Parathyroid adenoma (tissue), 2 donors: Measurements from ENCODE around the gene NEGR1.

Experiments
- H2AFZ ChIP-seq: fragments of 300-600 bp; sonication (generic); one replicate; pipeline ENCODE4 v1.7.0; 2017; ENCODE audit warnings: antibody characterized with exemption, mild to moderate bottlenecking
- H3K27ac ChIP-seq: fragments of 300-600 bp; sonication (generic); one replicate; pipeline ENCODE4 v1.7.0; 2017
- H3K27me3 ChIP-seq: fragments of 300-600 bp; sonication (generic); one replicate; pipeline ENCODE4 v1.7.0; 2017; ENCODE audit warnings: low read length; ENCODE audit not compliant: control insufficient read depth, insufficient read depth
- H3K36me3 ChIP-seq: fragments of 300-600 bp; sonication (generic); one replicate; pipeline ENCODE4 v1.7.0; 2017; ENCODE audit warnings: low read length; ENCODE audit not compliant: control insufficient read depth, insufficient read depth
- H3K4me1 ChIP-seq: fragments of 300-600 bp; sonication (generic); one replicate; pipeline ENCODE4 v1.7.0; 2017; ENCODE audit warnings: control low read depth
- H3K4me2 ChIP-seq: fragments of 300-600 bp; sonication (generic); one replicate; pipeline ENCODE4 v1.7.0; 2017; ENCODE audit warnings: low read length
- H3K4me3 ChIP-seq: fragments of 300-600 bp; sonication (generic); one replicate; pipeline ENCODE4 v1.7.0; 2017; ENCODE audit warnings: low read depth, low read length
- H3K79me2 ChIP-seq: fragments of 300-600 bp; sonication (generic); one replicate; pipeline ENCODE4 v1.7.0; 2017; ENCODE audit warnings: control low read depth
- H3K9ac ChIP-seq: fragments of 300-600 bp; sonication (generic); one replicate; pipeline ENCODE4 v1.7.0; 2017; ENCODE audit warnings: mild to moderate bottlenecking
- H3K9me3 ChIP-seq: fragments of 300-600 bp; sonication (generic); one replicate; pipeline ENCODE4 v1.7.0; 2017; ENCODE audit warnings: low read length; ENCODE audit not compliant: control insufficient read depth
- CTCF ChIP-seq: fragments of 300-600 bp; sonication (generic); IDR thresholded peaks from one replicate; pipeline ENCODE4 v1.7.0; 2017; ENCODE audit warnings: antibody characterized with exemption, mild to moderate bottlenecking
- donor health status: primary hyperparathyroidism.

NEGR1 gene

GRCh38 chr1:72122099-72122880 is 160.0 kb downstream of the NEGR1 start:
- Histone ChIP-seq H3K4me3 (no peak overlapping the region), H3K79me2 (no peaks in the 10 kb centered on the region), H3K36me3 (no peaks in the 10 kb centered on the region), H3K4me1 (no peaks in the 10 kb centered on the region), H3K9ac (no peak overlapping the region), H3K4me2 (no peak overlapping the region), H3K27ac (no peak overlapping the region), H2AFZ (no peak overlapping the region), H3K9me3 (no peaks in the 10 kb centered on the region), H3K27me3 (no peaks in the 10 kb centered on the region)
- TF ChIP-seq CTCF = no peak

GRCh38 chr1:72119491-72119890 is 162.8 kb downstream of the NEGR1 start:
- Histone ChIP-seq H2AFZ (no peak overlapping the region), H3K27me3 (no peaks in the 10 kb centered on the region), H3K27ac (no peak overlapping the region), H3K9me3 (no peaks in the 10 kb centered on the region), H3K36me3 (no peaks in the 10 kb centered on the region), H3K9ac (no peak overlapping the region), H3K4me3 (no peak overlapping the region), H3K4me2 (no peak overlapping the region), H3K79me2 (no peaks in the 10 kb centered on the region), H3K4me1 (no peaks in the 10 kb centered on the region)
- no peak for TF ChIP-seq CTCF

DNA sequence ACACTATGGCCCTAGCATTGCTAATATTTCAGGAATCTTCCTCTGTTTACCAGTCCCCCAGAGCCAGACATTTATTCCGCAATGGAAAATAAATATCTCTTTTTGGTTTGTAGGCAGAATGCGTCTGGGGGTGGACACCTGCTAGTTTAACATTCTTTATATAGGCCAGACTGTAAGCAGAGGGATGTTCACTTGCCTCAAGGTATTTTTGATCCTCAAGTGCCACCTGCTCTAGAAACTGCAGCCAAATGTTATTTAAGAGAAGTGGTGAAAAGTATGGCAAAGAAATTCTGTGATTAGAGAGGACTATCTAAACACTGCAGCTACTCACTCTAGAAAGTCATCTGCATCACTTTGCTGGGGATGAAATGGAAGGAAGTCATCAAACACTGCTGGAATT is 164.7 kb downstream of the NEGR1 start:
- H3K9me3 ChIP-seq = no peaks in the 10 kb centered on the region
- H3K9ac ChIP-seq = no peak overlapping the region
- H3K27me3 ChIP-seq = no peaks in the 10 kb centered on the region
- H3K27ac ChIP-seq = no peak overlapping the region
- H3K4me3 ChIP-seq = no peak overlapping the region
- no peak for TF ChIP-seq CTCF
- H3K4me2 ChIP-seq = no peak overlapping the region
- H3K79me2 ChIP-seq = no peaks in the 10 kb centered on the region
- H3K4me1 ChIP-seq = no peaks in the 10 kb centered on the region
- no peak overlapping the region for H2AFZ ChIP-seq
- no peaks in the 10 kb centered on the region for H3K36me3 ChIP-seq

GRCh38 chr1:72115290-72115689 is 167.0 kb downstream of the NEGR1 start:
- Histone ChIP-seq H3K79me2 (no peaks in the 10 kb centered on the region), H3K27me3 (no peaks in the 10 kb centered on the region), H3K36me3 (no peaks in the 10 kb centered on the region), H3K4me1 (no peaks in the 10 kb centered on the region), H3K4me2 (no peak overlapping the region), H3K9ac (no peak overlapping the region), H3K9me3 (no peaks in the 10 kb centered on the region), H3K27ac (no peak overlapping the region), H2AFZ (no peak overlapping the region), H3K4me3 (no peak overlapping the region)
- no peak for TF ChIP-seq CTCF

GRCh38 chr1:72111662-72112061 is 170.7 kb downstream of the NEGR1 start:
- Histone ChIP-seq H3K27ac (no peak overlapping the region), H3K27me3 (no peaks in the 10 kb centered on the region), H3K4me1 (no peaks in the 10 kb centered on the region), H3K9me3 (no peaks in the 10 kb centered on the region), H3K9ac (no peak overlapping the region), H3K79me2 (no peaks in the 10 kb centered on the region), H3K36me3 (no peaks in the 10 kb centered on the region), H3K4me2 (no peak overlapping the region), H3K4me3 (no peak overlapping the region), H2AFZ (no peak overlapping the region)
- no peak for TF ChIP-seq CTCF
